LNCaP clone FGC (cell line): ENCODE measurements around the gene GORASP2.

Source experiments
- DNase-seq: peaks from one replicate; pipeline ENCODE4 v3.0.0-alpha.2; 2011; ENCODE audit warnings: low read depth
- H3K4me3 ChIP-seq: 2 replicates; pipeline ENCODE4 v1.5.1; 2011; ENCODE audit warnings: mild to moderate bottlenecking, low read depth, low read length, control low read depth
- TF ChIP-seq, protein P1 (sequence below): IDR thresholded peaks from 2 replicates; pipeline ENCODE4 v1.5.1; 2012; ENCODE audit warnings: mild to moderate bottlenecking; ENCODE audit not compliant: control insufficient read depth, insufficient read depth; ENCODE audit errors: extremely low read depth

Gene GORASP2

DNA sequence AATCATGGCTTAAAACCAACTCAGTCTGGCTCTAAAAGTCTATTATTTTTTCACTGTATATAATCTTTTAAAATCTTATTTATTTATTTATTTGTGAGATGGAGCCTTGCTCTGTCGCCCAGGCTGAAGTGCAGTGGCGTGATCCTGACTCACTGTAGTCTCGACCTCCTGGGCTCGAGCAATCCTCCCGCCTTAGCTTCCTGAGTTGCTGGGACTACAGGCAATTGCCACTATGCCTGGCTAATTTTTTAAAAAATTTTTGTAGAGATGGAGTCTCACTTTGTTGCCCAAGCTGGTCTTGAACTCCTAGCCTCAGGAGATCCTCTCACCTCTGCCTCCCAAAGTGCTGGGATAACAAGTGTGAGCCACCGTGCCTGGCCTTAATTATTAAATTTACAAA lies 14.5 kb downstream of the GORASP2 start:
- H3K4me3 ChIP-seq: no peak overlapping the region
- TF ChIP-seq, protein P1, sequence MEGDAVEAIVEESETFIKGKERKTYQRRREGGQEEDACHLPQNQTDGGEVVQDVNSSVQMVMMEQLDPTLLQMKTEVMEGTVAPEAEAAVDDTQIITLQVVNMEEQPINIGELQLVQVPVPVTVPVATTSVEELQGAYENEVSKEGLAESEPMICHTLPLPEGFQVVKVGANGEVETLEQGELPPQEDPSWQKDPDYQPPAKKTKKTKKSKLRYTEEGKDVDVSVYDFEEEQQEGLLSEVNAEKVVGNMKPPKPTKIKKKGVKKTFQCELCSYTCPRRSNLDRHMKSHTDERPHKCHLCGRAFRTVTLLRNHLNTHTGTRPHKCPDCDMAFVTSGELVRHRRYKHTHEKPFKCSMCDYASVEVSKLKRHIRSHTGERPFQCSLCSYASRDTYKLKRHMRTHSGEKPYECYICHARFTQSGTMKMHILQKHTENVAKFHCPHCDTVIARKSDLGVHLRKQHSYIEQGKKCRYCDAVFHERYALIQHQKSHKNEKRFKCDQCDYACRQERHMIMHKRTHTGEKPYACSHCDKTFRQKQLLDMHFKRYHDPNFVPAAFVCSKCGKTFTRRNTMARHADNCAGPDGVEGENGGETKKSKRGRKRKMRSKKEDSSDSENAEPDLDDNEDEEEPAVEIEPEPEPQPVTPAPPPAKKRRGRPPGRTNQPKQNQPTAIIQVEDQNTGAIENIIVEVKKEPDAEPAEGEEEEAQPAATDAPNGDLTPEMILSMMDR: no peak
- no peak for DNase-seq

DNA sequence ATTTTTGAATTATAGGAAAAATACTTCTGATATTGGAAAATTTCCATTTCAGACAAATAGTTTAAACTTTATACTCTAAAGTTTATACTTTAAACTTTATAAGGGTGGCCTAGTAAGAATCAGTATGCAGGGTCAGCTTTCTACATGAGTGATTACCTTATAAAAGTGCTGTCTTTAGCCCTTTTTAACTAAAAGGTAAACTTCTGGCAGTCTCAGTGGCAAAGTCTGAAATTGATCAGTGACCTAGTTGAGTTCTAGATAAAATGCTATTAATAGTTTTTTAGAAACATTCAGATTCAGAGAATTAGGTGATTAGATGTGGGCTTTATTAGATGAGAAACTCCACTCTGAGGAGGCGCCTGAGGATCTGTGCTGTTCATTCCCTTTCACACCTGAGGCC lies 15.5 kb downstream of the GORASP2 start:
- no peak overlapping the region for H3K4me3 ChIP-seq
- TF ChIP-seq, protein P1: no peak
- DNase-seq: no peak

DNA sequence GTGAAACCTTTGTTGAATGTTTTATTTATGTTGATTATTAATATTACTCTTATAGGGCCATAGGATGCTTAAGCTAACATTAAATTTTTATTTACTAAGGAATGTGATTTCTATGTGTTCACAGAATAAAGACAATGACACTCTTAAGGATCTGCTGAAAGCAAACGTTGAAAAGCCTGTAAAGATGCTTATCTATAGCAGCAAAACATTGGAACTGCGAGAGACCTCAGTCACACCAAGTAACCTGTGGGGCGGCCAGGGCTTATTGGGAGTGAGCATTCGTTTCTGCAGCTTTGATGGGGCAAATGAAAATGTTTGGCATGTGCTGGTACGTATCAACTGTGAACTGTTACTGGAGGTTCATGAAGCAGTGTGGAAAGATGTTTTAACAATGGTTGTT lies 20.4 kb downstream of the GORASP2 start:
- TF ChIP-seq, protein P1: no peak
- no peak overlapping the region for H3K4me3 ChIP-seq
- peak; percentile 72 for DNase-seq

DNA sequence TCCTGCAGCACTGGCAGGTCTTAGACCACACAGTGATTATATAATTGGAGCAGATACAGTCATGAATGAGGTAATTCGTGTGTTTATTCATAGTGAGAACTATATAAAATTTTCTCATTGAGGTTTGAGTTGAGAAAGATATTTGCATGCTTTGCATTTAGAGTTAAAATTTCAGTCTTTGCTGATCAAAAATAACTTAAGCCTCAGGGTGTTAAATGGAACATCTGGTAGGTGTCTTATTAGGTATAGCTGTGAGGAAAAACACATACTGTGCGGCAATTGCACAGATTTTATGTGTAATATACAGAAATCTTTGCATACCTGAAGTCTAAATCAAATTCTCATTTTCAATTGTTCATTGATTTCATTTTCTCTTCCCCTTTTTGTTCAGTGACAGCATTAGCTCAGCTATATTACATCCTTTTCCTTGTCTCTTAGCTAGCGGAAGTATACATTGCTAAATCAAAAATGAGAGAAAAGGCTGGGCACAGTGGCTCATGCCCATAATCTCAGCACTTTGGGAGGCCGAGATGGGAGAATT lies 21.2 kb downstream of the GORASP2 start:
- DNase-seq: no peak
- TF ChIP-seq, protein P1: no peak
- H3K4me3 ChIP-seq: no peak overlapping the region

DNA sequence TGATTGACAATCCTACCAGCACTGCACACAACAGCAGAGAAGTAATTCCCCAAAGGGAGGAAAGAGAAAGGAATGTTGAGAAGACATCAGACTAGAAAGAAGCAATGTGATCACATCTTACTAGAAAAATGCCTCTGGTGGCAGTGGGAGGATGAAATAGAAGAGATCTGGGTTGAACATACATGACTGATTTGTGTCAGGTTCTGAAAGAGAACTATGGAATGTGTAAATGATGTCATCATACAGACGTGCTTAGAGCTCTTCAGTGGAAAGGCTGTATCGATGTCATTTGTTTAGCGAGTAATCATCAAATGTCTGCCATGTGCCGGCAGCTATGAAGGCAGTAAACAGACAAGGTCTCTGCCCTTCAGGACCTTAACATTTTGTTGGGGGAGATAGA lies 24.9 kb downstream of the GORASP2 start:
- no peak overlapping the region for H3K4me3 ChIP-seq
- DNase-seq: no peak
- TF ChIP-seq, protein P1: no peak

DNA sequence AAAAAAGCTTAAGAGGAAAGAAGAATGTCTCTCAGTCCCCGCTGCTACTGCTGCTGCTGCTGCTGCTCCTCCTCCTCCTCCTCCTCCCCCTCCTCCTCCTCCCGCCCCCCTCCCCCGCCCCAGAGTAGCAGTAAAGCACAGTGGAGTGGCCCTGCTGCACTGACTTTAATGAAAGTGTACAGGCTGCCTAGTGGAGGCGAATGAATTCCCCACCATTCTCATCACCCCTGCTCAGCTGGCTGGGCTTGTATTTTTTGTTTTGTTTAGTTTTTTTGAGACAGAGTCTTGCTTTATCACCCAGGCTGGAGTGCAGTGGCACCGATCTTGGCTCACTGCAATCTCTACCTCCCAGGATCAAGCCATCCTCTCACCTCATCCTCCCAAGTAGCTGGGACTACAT lies 34.3 kb downstream of the GORASP2 start:
- TF ChIP-seq, protein P1: no peak

More for the DNA sequence above, 34.3 kb downstream of the GORASP2 start:
- H3K4me3 ChIP-seq: no peak overlapping the region
- DNase-seq: no peak
